GM23338 (cell line): ENCODE data around the gene CACNA2D2. TPM values are rescaled to one million over a fixed set of nuclear protein-coding genes. Genes with fewer than 3 reads are reported as not detected.

Experiments used
- ATAC-seq: fragments of 200-7000 bp; cut with Tn5 transposase; 3 replicates; pipeline ENCODE4 v1.9.1; 2020
- DNase-seq: peaks from one replicate; pipeline ENCODE4 v3.0.0-alpha.2; 2015; ENCODE audit warnings: low spot score
- H2AFZ ChIP-seq: fragments of 200-600 bp; sonication (generic); 2 replicates; pipeline ENCODE4 v1.8.0; 2016; ENCODE audit warnings: antibody characterized with exemption, mild to moderate bottlenecking, moderate library complexity
- H3F3A ChIP-seq: fragments of 200-600 bp; sonication (generic); replicated peaks from 2 replicates; pipeline ENCODE4 v1.8.0; 2017; ENCODE audit warnings: antibody characterized with exemption, mixed run types, low read depth
- H3K27ac ChIP-seq: fragments of 200-600 bp; sonication (generic); 2 replicates; pipeline ENCODE4 v1.6.1; 2016; ENCODE audit warnings: low read depth
- H3K27me3 ChIP-seq: fragments of 200-600 bp; sonication (generic); 2 replicates; pipeline ENCODE4 v1.8.0; 2016; ENCODE audit warnings: mild to moderate bottlenecking, mixed run types, moderate library complexity; ENCODE audit not compliant: insufficient read depth
- H3K36me3 ChIP-seq: fragments of 200-600 bp; sonication (generic); 2 replicates; pipeline ENCODE4 v1.8.0; 2016; ENCODE audit warnings: mild to moderate bottlenecking; ENCODE audit not compliant: insufficient read depth
- H3K4me1 ChIP-seq: fragments of 200-600 bp; sonication (generic); 2 replicates; pipeline ENCODE4 v1.8.0; 2016; ENCODE audit warnings: mild to moderate bottlenecking, moderate library complexity; ENCODE audit not compliant: insufficient read depth
- H3K4me2 ChIP-seq: fragments of 200-600 bp; sonication (generic); 2 replicates; pipeline ENCODE4 v1.7.1; 2017; ENCODE audit warnings: mixed run types
- H3K4me3 ChIP-seq: fragments of 200-600 bp; sonication (generic); 2 replicates; pipeline ENCODE4 v1.6.1; 2016; ENCODE audit warnings: mixed run types
- H3K79me2 ChIP-seq: fragments of 200-600 bp; sonication (generic); replicated peaks from 2 replicates; pipeline ENCODE4 v1.8.0; 2017; ENCODE audit warnings: mild to moderate bottlenecking; ENCODE audit not compliant: insufficient read depth
- H3K9me2 ChIP-seq: fragments of 200-600 bp; sonication (generic); 2 replicates; pipeline ENCODE4 v1.8.0; 2017; ENCODE audit not compliant: insufficient read depth
- H4K20me1 ChIP-seq: fragments of 200-600 bp; sonication (generic); replicated peaks from 2 replicates; pipeline ENCODE4 v1.8.0; 2017; ENCODE audit warnings: mild to moderate bottlenecking; ENCODE audit not compliant: insufficient read depth
- H3K27ac Mint-ChIP-seq: 2 replicates; pipeline ENCODE4 v1.8.0; 2020; ENCODE audit warnings: inconsistent platforms, mild to moderate bottlenecking, moderate library complexity, mixed read lengths
- H3K27me3 Mint-ChIP-seq: 3 replicates; pipeline ENCODE4 v1.8.0; 2022; ENCODE audit warnings: low read depth, mild to moderate bottlenecking, moderate library complexity, mixed read lengths, inconsistent platforms; ENCODE audit not compliant: insufficient read depth, poor library complexity
- H3K36me3 Mint-ChIP-seq: 3 replicates; pipeline ENCODE4 v1.8.0; 2021; ENCODE audit warnings: low read depth, mild to moderate bottlenecking, inconsistent platforms, moderate library complexity, mixed read lengths
- H3K4me1 Mint-ChIP-seq: 3 replicates; pipeline ENCODE4 v1.8.0; 2020; ENCODE audit warnings: mild to moderate bottlenecking, inconsistent platforms, mixed read lengths
- H3K4me3 Mint-ChIP-seq: 3 replicates; pipeline ENCODE4 v1.8.0; 2021; ENCODE audit warnings: moderate library complexity, mild to moderate bottlenecking, inconsistent platforms, mixed read lengths
- H3K9me3 Mint-ChIP-seq: 3 replicates; pipeline ENCODE4 v1.8.0; 2020; ENCODE audit warnings: moderate library complexity, mild to moderate bottlenecking, inconsistent platforms, mixed read lengths
- CTCF ChIP-seq, 2 experiments: fragments of 200-600 bp in 1 of 2; sonication (generic) in 1 of 2; conservative IDR thresholded peaks; 2 replicates each; pipeline versions ENCODE4 v1.5.1 to v1.6.1; 2016 to 2017; ENCODE audit warnings: antibody characterized with exemption in 2 of 2, low read depth in 2 of 2, mild to moderate bottlenecking in 2 of 2, moderate library complexity in 1 of 2
- JUNB ChIP-seq: IDR thresholded peaks from one replicate; pipeline ENCODE4 v1.6.1; 2016; ENCODE audit warnings: antibody characterized with exemption; ENCODE audit not compliant: unreplicated experiment
- REST ChIP-seq: IDR thresholded peaks from one replicate; pipeline ENCODE4 v1.6.1; 2018; ENCODE audit warnings: antibody characterized with exemption; ENCODE audit not compliant: unreplicated experiment
- STAT1 ChIP-seq: IDR thresholded peaks from one replicate; pipeline ENCODE4 v1.6.1; 2016; ENCODE audit warnings: antibody characterized with exemption; ENCODE audit not compliant: unreplicated experiment
- ZNF114 ChIP-seq: fragments of 250-450 bp; sonication (Bioruptor Pico); IDR thresholded peaks from 2 replicates; pipeline ENCODE4 v1.5.0; 2020; ENCODE audit warnings: mild to moderate bottlenecking, moderate library complexity
- ZNF331 ChIP-seq: fragments of 250-450 bp; sonication (Bioruptor Pico); IDR thresholded peaks from 2 replicates; pipeline ENCODE4 v1.5.0; 2020; ENCODE audit warnings: low read depth, mild to moderate bottlenecking, moderate library complexity
- polyA plus RNA-seq: library from polyadenylated mRNA; unstranded; fragments of >200 nt; fragmentation: Nextera tagmentation; extraction: Ambion mirVana; gene quantifications from 2 replicates; pipeline ENCODE4 v1.2.1, GENCODE V29; 2016
- total RNA-seq: library from RNA; depleted of rRNA; stranded (reverse); fragments of >200 nt; shearing (Covaris generic); gene quantifications from 2 replicates; pipeline ENCODE4 v1.2.3, GENCODE V29; 2014
- TF ChIP-seq, protein P1 (sequence below): fragments of 250-450 bp; sonication (Bioruptor Pico); IDR thresholded peaks from 2 replicates; pipeline ENCODE4 v1.5.0; 2020; ENCODE audit warnings: mild to moderate bottlenecking, moderate library complexity
- TF ChIP-seq, protein P2 (sequence below): IDR thresholded peaks from 2 replicates; pipeline ENCODE4 v1.6.1; 2016; ENCODE audit warnings: antibody characterized with exemption

Gene CACNA2D2
- total and polyA plus RNA-seq, 2 experiments from 2014 or later = 4.7 to 11.4 TPM

DNA sequence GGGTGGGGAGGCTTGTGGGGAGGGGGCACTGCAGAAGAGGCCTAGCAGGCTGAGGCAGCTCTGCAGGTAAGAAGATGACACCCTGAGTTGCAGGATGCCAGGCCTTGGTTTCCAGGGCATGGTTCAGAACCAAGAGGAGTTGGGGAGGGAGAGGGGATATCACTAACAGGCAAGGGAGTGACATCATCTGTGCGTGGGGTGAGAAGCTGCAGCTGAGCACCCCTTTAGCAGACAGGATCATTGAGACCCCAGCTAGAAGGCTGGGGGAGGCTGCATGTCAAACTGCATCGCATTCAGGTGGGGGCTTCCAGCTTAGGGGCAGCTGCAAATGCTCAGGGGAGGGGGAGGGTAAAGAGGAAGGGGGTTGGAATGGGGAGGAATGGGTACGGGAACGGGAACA, 23.0 kb downstream of the CACNA2D2 start:
- peaks cover 8% of the 10 kb centered on the region for H3K27me3 Mint-ChIP-seq
- no peak overlapping the region for H3K4me3 Mint-ChIP-seq
- Histone ChIP-seq H3K4me2 (no peak overlapping the region), H3K4me1 (no peaks in the 10 kb centered on the region; the same call in 1 of the 2 replicates), H4K20me1 (no peaks in the 10 kb centered on the region; the same call in 1 of the 2 replicates), H3K9me2 (no peaks in the 10 kb centered on the region), H3K36me3 (no peaks in the 10 kb centered on the region), H3K27me3 (no peaks in the 10 kb centered on the region), H2AFZ (no peak overlapping the region), H3F3A (no peaks in the 10 kb centered on the region), H3K27ac (no peak overlapping the region), H3K79me2 (no peaks in the 10 kb centered on the region), H3K4me3 (no peak overlapping the region)
- no peaks in the 10 kb centered on the region for H3K9me3 Mint-ChIP-seq
- no peak for DNase-seq
- no peaks in the 10 kb centered on the region for H3K36me3 Mint-ChIP-seq
- TF ChIP-seq, protein P1, sequence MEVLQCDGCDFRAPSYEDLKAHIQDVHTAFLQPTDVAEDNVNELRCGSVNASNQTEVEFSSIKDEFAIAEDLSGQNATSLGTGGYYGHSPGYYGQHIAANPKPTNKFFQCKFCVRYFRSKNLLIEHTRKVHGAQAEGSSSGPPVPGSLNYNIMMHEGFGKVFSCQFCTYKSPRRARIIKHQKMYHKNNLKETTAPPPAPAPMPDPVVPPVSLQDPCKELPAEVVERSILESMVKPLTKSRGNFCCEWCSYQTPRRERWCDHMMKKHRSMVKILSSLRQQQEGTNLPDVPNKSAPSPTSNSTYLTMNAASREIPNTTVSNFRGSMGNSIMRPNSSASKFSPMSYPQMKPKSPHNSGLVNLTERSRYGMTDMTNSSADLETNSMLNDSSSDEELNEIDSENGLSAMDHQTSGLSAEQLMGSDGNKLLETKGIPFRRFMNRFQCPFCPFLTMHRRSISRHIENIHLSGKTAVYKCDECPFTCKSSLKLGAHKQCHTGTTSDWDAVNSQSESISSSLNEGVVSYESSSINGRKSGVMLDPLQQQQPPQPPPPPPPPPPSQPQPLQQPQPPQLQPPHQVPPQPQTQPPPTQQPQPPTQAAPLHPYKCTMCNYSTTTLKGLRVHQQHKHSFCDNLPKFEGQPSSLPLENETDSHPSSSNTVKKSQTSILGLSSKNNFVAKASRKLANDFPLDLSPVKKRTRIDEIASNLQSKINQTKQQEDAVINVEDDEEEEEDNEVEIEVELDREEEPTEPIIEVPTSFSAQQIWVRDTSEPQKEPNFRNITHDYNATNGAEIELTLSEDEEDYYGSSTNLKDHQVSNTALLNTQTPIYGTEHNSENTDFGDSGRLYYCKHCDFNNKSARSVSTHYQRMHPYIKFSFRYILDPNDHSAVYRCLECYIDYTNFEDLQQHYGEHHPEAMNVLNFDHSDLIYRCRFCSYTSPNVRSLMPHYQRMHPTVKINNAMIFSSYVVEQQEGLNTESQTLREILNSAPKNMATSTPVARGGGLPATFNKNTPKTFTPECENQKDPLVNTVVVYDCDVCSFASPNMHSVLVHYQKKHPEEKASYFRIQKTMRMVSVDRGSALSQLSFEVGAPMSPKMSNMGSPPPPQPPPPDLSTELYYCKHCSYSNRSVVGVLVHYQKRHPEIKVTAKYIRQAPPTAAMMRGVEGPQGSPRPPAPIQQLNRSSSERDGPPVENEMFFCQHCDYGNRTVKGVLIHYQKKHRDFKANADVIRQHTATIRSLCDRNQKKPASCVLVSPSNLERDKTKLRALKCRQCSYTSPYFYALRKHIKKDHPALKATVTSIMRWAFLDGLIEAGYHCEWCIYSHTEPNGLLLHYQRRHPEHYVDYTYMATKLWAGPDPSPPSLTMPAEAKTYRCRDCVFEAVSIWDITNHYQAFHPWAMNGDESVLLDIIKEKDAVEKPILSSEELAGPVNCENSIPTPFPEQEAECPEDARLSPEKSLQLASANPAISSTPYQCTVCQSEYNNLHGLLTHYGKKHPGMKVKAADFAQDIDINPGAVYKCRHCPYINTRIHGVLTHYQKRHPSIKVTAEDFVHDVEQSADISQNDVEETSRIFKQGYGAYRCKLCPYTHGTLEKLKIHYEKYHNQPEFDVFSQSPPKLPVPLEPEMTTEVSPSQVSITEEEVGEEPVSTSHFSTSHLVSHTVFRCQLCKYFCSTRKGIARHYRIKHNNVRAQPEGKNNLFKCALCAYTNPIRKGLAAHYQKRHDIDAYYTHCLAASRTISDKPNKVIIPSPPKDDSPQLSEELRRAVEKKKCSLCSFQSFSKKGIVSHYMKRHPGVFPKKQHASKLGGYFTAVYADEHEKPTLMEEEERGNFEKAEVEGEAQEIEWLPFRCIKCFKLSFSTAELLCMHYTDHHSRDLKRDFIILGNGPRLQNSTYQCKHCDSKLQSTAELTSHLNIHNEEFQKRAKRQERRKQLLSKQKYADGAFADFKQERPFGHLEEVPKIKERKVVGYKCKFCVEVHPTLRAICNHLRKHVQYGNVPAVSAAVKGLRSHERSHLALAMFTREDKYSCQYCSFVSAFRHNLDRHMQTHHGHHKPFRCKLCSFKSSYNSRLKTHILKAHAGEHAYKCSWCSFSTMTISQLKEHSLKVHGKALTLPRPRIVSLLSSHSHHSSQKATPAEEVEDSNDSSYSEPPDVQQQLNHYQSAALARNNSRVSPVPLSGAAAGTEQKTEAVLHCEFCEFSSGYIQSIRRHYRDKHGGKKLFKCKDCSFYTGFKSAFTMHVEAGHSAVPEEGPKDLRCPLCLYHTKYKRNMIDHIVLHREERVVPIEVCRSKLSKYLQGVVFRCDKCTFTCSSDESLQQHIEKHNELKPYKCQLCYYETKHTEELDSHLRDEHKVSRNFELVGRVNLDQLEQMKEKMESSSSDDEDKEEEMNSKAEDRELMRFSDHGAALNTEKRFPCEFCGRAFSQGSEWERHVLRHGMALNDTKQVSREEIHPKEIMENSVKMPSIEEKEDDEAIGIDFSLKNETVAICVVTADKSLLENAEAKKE (CRISPR knock-in tag) = no peak
- no peak for TF ChIP-seq REST
- TF ChIP-seq, protein P2, sequence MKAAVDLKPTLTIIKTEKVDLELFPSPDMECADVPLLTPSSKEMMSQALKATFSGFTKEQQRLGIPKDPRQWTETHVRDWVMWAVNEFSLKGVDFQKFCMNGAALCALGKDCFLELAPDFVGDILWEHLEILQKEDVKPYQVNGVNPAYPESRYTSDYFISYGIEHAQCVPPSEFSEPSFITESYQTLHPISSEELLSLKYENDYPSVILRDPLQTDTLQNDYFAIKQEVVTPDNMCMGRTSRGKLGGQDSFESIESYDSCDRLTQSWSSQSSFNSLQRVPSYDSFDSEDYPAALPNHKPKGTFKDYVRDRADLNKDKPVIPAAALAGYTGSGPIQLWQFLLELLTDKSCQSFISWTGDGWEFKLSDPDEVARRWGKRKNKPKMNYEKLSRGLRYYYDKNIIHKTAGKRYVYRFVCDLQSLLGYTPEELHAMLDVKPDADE = no peak
- no peak for TF ChIP-seq CTCF (conservative IDR thresholded peaks at IDR 0.05; ENCODE audit: low read depth in 2 of 2)
- TF ChIP-seq JUNB = no peak
- no peak for TF ChIP-seq ZNF114 (CRISPR knock-in tag)
- TF ChIP-seq STAT1 = no peak
- no peak for TF ChIP-seq ZNF331
- no peak overlapping the region for H3K27ac Mint-ChIP-seq
- peaks cover 31% of the 10 kb centered on the region for H3K4me1 Mint-ChIP-seq
- ATAC-seq = no peak
